ES-I3 (cell line): ENCODE measurements around the gene SIVA1.
A peak's percentile ranks its signal among the peaks of the same experiment; 100 is the strongest.
"Not testable (repeated sequence)": the region's sequence is repeated elsewhere in the genome, so short reads cannot be mapped to it uniquely, and the experiment has no call there.

Experiments
- H3K36me3 ChIP-seq: 2 replicates; pipeline ENCODE4 v1.6.1; 2013; ENCODE audit warnings: mild to moderate bottlenecking, low read length, control low read depth, moderate library complexity; ENCODE audit not compliant: insufficient read depth
- H3K4me1 ChIP-seq: 2 replicates; pipeline ENCODE4 v1.6.1; 2013; ENCODE audit warnings: mild to moderate bottlenecking, control low read depth, low read length; ENCODE audit not compliant: insufficient read depth
- H3K9ac ChIP-seq: 2 replicates; pipeline ENCODE4 v1.6.1; 2013; ENCODE audit warnings: low read depth, mild to moderate bottlenecking, low read length, moderate library complexity
- H3K9me3 ChIP-seq: 2 replicates; pipeline ENCODE4 v1.6.1; 2013; ENCODE audit warnings: mild to moderate bottlenecking, low read length, moderate library complexity; ENCODE audit not compliant: control insufficient read depth, insufficient read depth

SIVA1 gene

DNA sequence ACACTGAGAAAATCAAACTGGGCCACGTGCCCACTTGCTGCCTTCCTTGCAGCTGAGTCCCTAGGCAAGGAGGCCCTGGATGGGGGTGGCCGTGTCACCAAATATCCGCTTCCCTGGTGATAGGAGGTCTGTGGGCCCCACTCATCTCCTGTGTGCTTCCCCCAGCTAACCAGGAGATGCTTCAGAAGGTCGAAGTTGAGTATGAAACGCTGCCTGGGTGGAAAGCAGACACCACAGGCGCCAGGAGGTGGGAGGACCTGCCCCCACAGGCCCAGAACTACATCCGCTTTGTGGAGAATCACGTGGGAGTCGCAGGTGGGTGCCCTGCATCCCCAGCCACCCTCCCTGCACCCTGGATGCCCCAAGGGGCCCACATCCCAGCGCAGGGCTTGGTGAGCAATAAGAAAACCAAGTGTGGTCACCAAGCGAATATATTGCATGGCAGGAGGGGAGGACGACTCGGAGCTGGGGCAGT is 6.8 kb upstream of the SIVA1 start:
- H3K9me3 ChIP-seq: no peaks in the 10 kb centered on the region
- H3K4me1 ChIP-seq: peaks cover 4% of the 10 kb centered on the region; the same call in 1 of the 2 replicates
- no peak overlapping the region for H3K9ac ChIP-seq
- H3K36me3 ChIP-seq: no peaks in the 10 kb centered on the region; the same call in 1 of the 2 replicates

GRCh38 chr14:104746934-104747481 is 5.9 kb upstream of the SIVA1 start:
- no peaks in the 10 kb centered on the region; the same call in 1 of the 2 replicates for H3K36me3 ChIP-seq
- H3K9me3 ChIP-seq: no peaks in the 10 kb centered on the region
- peaks cover 4% of the 10 kb centered on the region; the same call in 1 of the 2 replicates for H3K4me1 ChIP-seq
- no peak overlapping the region for H3K9ac ChIP-seq

- Histone ChIP-seq H3K9ac (no peak overlapping the region), H3K9me3 (no peaks in the 10 kb centered on the region), H3K4me1 (peaks cover 4% of the 10 kb centered on the region; the same call in 1 of the 2 replicates), H3K36me3 (no peaks in the 10 kb centered on the region; the same call in 1 of the 2 replicates)
Observed at GRCh38 chr14:104747876-104748275, 5.1 kb upstream of the SIVA1 start.

DNA sequence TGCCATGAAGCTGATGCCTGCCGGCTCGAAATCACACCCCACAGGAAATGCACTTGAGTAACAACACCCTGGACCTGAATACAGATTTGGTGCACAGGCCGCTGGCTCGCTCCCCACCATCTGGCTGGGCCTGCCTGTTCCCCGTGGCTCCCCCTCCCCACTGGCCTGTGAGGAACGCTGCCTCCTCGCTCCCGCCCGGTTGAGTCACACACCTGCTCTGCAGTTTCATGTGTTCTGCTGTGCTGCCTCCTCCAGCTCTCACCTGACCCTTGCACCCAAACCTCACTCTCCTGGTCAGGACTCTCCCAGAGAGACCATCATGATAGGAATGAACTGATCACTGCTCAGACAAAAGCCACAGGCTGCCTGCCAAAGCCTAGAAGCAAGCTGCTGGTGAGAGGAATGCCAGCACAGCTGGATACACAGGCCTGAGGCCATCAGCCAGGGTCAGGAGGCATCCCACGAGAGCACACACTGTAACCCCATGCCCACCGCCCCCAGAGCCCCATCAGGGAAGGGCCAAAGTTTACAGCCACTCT is 3.8 kb upstream of the SIVA1 start:
- H3K4me1 ChIP-seq: peaks cover 5% of the 10 kb centered on the region
- no peaks in the 10 kb centered on the region; the same call in 1 of the 2 replicates for H3K36me3 ChIP-seq
- no peaks in the 10 kb centered on the region for H3K9me3 ChIP-seq
- H3K9ac ChIP-seq: no peak overlapping the region

GRCh38 chr14:104750056-104750752 is 2.7 kb upstream of the SIVA1 start:
- no peaks in the 10 kb centered on the region for H3K9me3 ChIP-seq
- peaks cover 8% of the 10 kb centered on the region for H3K4me1 ChIP-seq
- H3K9ac ChIP-seq: no peak overlapping the region
- H3K36me3 ChIP-seq: no peaks in the 10 kb centered on the region

DNA sequence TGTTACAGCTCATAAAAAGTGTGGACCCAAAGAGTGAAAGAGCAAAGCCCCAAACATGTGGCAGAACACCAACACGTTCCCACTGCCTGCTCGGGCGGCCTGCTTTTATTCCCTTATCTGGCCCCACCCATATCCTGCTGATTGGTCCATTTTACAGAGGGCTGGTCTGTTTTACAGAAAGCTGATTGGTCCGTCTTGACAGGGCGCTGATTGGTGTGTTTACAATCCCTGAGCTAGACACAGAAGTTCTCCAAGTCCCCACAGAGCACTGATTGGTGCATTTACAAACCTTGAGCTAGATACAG is 2.2 kb upstream of the SIVA1 start:
- H3K36me3 ChIP-seq, H3K4me1 ChIP-seq, H3K9me3 ChIP-seq, H3K9ac ChIP-seq: not testable (repeated sequence)

DNA sequence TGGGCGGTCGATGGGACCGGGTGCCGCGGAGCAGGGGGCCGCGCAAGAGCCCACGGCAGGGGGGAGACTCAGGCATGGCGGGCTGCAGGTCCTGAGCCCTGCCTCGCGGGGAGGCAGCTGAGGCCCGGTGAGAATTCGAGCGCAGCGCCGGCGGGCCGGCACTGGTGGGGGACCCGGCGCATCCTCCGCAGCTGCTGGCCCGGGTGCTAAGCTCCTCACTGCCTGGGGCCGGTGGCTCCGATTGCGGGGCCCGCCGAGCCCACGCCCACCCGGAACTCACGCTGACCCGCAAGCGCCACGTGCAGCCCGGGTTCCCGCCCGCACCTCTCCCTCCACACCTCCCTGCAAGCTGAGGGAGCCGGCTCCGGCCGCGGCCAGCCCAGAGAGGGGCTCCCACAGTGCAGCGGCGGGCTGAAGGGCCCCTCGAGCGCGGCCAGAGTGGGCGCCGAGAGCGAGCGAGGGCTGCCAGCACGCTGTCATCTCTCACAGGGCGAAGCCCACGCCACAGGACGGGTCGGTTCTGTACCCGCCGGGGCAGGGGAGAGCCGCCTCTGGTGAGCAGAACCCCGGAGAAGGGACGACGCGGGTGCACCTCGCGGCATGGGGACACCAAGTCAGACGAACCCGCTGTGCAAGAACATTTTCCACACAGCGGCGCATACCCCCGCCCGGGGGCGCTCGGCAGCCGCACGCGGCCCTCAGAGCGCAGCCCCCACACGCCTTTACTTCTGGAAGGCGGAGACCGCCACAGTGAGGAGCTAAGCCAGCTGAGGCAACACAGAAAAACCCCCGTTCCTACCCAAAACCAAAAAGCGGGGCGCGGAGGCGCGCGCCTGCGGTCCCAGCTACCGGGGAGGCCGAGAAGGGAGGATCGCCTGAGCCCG is 1.2 kb upstream of the SIVA1 start:
- Histone ChIP-seq H3K36me3 (no peaks in the 10 kb centered on the region; the same call in 1 of the 2 replicates), H3K9ac (peak overlapping the region; percentile 79), H3K9me3 (no peaks in the 10 kb centered on the region), H3K4me1 (peaks cover 8% of the 10 kb centered on the region)

GRCh38 chr14:104752423-104752734 is 568 bp upstream of the SIVA1 start:
- peak overlapping the region; percentile 79 for H3K9ac ChIP-seq
- no peaks in the 10 kb centered on the region for H3K9me3 ChIP-seq
- no peaks in the 10 kb centered on the region; the same call in 1 of the 2 replicates for H3K36me3 ChIP-seq
- H3K4me1 ChIP-seq: peaks cover 8% of the 10 kb centered on the region

DNA sequence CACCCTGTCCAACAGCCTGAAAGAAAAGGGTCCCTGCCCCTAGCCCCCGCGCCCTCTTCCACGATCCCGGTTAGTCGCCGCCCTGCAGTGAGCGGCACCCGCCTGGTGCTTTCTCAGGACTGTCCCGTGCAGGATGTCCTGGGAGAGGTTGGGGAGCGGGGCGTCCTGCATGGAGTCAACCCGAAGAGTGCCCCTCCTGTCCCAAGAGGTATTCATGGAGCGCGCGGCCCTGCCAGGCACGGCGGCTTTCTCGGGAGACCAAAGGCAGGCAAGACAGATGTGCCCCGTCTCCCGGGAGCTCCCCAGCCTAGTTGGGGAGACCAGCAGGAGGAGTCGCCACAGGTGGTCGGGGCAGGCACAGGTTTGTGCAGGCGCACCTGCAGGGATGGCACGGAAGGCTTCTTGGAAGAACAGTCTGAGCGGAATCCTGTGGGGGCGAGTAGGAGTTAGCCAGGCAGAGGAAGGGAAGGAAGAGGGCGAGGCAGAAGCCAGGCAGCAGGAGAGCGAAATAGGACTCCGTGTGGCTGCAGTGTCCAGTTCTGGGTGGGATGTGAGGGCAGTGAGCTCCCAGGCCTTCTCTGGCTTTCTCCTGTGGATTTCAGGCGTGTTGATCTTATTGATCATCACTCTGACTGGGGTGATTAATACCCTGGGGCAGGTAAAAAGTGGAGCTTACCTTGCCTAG is 723 bp downstream of the SIVA1 start:
- peak overlapping the region; percentile 98 for H3K9ac ChIP-seq
- H3K4me1 ChIP-seq: peaks cover 7% of the 10 kb centered on the region
- no peaks in the 10 kb centered on the region for H3K9me3 ChIP-seq
- H3K36me3 ChIP-seq: no peaks in the 10 kb centered on the region; the same call in 1 of the 2 replicates

DNA sequence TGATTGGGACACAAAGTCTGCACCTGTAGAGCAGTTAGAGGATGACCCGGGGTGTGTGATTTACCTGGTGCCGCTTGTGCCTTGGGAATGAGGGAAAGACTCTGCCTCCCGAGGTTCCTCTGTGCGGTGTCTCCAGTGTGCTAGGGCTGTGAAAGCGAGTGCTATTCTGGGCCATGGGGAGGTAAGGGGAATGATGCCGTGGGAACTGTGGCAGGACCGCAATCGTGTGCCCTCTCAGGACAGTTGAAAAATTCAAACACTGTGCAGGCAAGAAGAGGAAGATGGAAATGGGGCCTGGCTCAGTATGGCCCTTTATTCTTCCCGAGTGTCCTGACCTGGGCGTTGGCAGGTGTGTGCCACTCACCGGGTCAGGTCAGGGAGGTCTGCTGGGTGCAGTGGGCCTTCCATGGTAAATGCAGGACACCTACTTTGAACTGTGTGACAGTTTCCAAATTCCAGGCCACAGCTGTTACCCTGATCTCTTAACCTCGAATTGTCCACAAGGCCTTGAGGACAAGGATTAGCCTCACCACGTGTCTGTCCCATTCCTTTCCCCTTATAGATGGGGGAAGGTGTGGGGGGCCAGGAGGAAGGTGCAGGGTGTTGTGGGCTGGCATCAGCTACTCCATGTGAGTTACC is 1.4 kb downstream of the SIVA1 start:
- Histone ChIP-seq H3K9ac (peak overlapping the region; percentile 98), H3K9me3 (no peaks in the 10 kb centered on the region), H3K4me1 (peaks cover 5% of the 10 kb centered on the region), H3K36me3 (no peaks in the 10 kb centered on the region; the same call in 1 of the 2 replicates)

- H3K9me3 ChIP-seq: no peaks in the 10 kb centered on the region
- peaks cover 5% of the 10 kb centered on the region for H3K4me1 ChIP-seq
- H3K36me3 ChIP-seq: no peaks in the 10 kb centered on the region; the same call in 1 of the 2 replicates
- H3K9ac ChIP-seq: no peak overlapping the region
Observed at GRCh38 chr14:104755621-104756020, 2.7 kb downstream of the SIVA1 start.

GRCh38 chr14:104756477-104757237 is 3.7 kb downstream of the SIVA1 start:
- Histone ChIP-seq H3K36me3 (no peaks in the 10 kb centered on the region; the same call in 1 of the 2 replicates), H3K9ac (no peak overlapping the region), H3K4me1 (peaks cover 12% of the 10 kb centered on the region), H3K9me3 (no peaks in the 10 kb centered on the region)

DNA sequence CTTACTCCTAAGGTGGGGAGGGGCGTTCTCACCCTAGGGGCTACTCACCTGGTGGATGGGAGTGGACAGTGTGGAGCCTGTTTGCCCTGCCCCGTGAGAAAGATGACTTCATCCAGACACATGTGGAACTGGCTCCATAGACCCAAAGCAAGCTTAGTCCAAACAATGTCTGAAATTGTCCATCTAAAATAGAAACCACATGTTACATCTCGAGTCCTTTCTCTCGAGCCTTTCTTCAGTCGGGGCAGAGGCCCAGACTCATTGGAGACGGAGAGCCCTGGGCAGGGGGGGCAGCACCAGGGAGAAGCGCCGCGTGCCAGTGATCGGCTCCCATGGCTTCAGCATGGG is 4.3 kb downstream of the SIVA1 start:
- H3K9me3 ChIP-seq: no peaks in the 10 kb centered on the region
- H3K9ac ChIP-seq: no peak overlapping the region
- H3K36me3 ChIP-seq: no peaks in the 10 kb centered on the region; the same call in 1 of the 2 replicates

More for the DNA sequence above, 4.3 kb downstream of the SIVA1 start:
- H3K4me1 ChIP-seq: peaks cover 12% of the 10 kb centered on the region
